PC-3 (cell line): ENCODE data around the gene EIF4A3.

ENCODE experiments used
- EZH2 ChIP-seq: fragments of 300-600 bp; sonication (generic); IDR thresholded peaks from one replicate; pipeline ENCODE4 v1.6.1; 2017; ENCODE audit warnings: antibody characterized with exemption, mild to moderate bottlenecking, low read length; ENCODE audit not compliant: unreplicated experiment
- TF ChIP-seq, protein P1 (sequence below): fragments of 300-600 bp; sonication (generic); conservative IDR thresholded peaks from 2 replicates; pipeline ENCODE4 v1.5.1; 2017; ENCODE audit warnings: antibody characterized with exemption, low read depth, mild to moderate bottlenecking, low read length

DNA sequence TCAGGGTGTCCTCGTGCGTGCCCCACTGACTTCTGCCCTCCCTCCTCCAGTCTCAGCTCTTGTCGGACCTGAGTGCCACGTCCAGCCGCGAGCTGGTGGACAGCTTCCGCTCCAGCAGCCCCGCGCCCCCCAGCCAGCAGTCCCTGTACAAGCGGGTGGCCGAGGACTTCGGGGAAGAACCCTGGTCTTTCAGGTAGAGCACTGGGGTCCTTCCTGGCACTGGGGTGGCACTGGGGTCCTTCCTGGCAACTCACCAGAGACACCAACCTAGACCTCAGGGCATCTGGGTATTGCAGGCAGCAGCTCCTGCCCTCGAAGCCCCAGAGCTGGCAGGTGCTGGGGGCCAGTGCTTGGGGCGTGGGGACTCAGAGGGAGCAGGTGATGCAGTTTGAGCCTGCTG is 48.2 kb upstream of the EIF4A3 start:
- TF ChIP-seq, protein P1, sequence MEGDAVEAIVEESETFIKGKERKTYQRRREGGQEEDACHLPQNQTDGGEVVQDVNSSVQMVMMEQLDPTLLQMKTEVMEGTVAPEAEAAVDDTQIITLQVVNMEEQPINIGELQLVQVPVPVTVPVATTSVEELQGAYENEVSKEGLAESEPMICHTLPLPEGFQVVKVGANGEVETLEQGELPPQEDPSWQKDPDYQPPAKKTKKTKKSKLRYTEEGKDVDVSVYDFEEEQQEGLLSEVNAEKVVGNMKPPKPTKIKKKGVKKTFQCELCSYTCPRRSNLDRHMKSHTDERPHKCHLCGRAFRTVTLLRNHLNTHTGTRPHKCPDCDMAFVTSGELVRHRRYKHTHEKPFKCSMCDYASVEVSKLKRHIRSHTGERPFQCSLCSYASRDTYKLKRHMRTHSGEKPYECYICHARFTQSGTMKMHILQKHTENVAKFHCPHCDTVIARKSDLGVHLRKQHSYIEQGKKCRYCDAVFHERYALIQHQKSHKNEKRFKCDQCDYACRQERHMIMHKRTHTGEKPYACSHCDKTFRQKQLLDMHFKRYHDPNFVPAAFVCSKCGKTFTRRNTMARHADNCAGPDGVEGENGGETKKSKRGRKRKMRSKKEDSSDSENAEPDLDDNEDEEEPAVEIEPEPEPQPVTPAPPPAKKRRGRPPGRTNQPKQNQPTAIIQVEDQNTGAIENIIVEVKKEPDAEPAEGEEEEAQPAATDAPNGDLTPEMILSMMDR, result no peak
- TF ChIP-seq EZH2, result no peak
